HL-60 (cell line): Measurements from ENCODE around the gene TMEM108.

Experiments used
- GABPA ChIP-seq: IDR thresholded peaks from 2 replicates; pipeline ENCODE4 v1.6.1; 2012; ENCODE audit warnings: low read depth
- POLR2AphosphoS5 ChIP-seq: IDR thresholded peaks from 2 replicates; pipeline ENCODE4 v1.6.1; 2012; ENCODE audit warnings: low read depth
- SPI1 ChIP-seq: IDR thresholded peaks from 2 replicates; pipeline ENCODE4 v1.6.1; 2012; ENCODE audit warnings: low read depth, mild to moderate bottlenecking, borderline replicate concordance
- TF ChIP-seq, protein P1 (sequence below): IDR thresholded peaks from one replicate; pipeline ENCODE4 v1.5.1; 2011; ENCODE audit warnings: low read length, control low read depth, inconsistent platforms; ENCODE audit not compliant: insufficient read depth

GRCh38 chr3:133371676-133372075 lies 333.5 kb downstream of the TMEM108 start:
- TF ChIP-seq, protein P1, sequence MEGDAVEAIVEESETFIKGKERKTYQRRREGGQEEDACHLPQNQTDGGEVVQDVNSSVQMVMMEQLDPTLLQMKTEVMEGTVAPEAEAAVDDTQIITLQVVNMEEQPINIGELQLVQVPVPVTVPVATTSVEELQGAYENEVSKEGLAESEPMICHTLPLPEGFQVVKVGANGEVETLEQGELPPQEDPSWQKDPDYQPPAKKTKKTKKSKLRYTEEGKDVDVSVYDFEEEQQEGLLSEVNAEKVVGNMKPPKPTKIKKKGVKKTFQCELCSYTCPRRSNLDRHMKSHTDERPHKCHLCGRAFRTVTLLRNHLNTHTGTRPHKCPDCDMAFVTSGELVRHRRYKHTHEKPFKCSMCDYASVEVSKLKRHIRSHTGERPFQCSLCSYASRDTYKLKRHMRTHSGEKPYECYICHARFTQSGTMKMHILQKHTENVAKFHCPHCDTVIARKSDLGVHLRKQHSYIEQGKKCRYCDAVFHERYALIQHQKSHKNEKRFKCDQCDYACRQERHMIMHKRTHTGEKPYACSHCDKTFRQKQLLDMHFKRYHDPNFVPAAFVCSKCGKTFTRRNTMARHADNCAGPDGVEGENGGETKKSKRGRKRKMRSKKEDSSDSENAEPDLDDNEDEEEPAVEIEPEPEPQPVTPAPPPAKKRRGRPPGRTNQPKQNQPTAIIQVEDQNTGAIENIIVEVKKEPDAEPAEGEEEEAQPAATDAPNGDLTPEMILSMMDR, result no peak
- no peak for TF ChIP-seq POLR2AphosphoS5
- no peak for TF ChIP-seq GABPA
- TF ChIP-seq SPI1, result no peak
